ENCODE data around the gene MRPL49. TPM values are rescaled to one million over a fixed set of nuclear protein-coding genes. Genes with fewer than 3 reads are reported as not detected.

Gene MRPL49
- total RNA-seq, 1 experiment from 2014 or later: 55.9 TPM

- ChIA-PET CTCF (no interaction called here), POLR2A (no interaction called here)
- no peak overlapping the region for H3K27ac Mint-ChIP-seq
- TF ChIP-seq ZNF416 (CRISPR knock-in tag; IDR thresholded peaks at IDR 0.05) (no peak), ZMAT4 (CRISPR knock-in tag; IDR thresholded peaks at IDR 0.05) (no peak), ZNF512 (CRISPR knock-in tag; IDR thresholded peaks at IDR 0.05; ENCODE audit: borderline replicate concordance) (no peak), AFF4 (CRISPR knock-in tag; IDR thresholded peaks at IDR 0.05; ENCODE audit: borderline replicate concordance) (no peak), CBFB (CRISPR knock-in tag; IDR thresholded peaks at IDR 0.05; ENCODE audit: low read depth) (no peak), ZNF121 (CRISPR knock-in tag; IDR thresholded peaks at IDR 0.05) (no peak), ARID4B (CRISPR knock-in tag; IDR thresholded peaks at IDR 0.05; ENCODE audit: borderline replicate concordance) (no peak), E2F5 (CRISPR knock-in tag; IDR thresholded peaks at IDR 0.05) (no peak), FOXK1 (CRISPR knock-in tag; IDR thresholded peaks at IDR 0.05) (no peak), ERG (CRISPR knock-in tag; IDR thresholded peaks at IDR 0.05) (no peak), ATF1 (CRISPR knock-in tag; IDR thresholded peaks at IDR 0.05) (no peak), ZBTB43 (CRISPR knock-in tag; IDR thresholded peaks at IDR 0.05) (no peak)
- no peaks in the 10 kb centered on the region for H3K9me3 Mint-ChIP-seq
- no peaks in the 10 kb centered on the region for H3K4me1 Mint-ChIP-seq
- H3K27me3 Mint-ChIP-seq (ENCODE audit: low read depth): peaks cover 7% of the 10 kb centered on the region
- H3K4me3 Mint-ChIP-seq: no peak overlapping the region
- H3K36me3 Mint-ChIP-seq: no peaks in the 10 kb centered on the region
- DNase-seq (ENCODE audit: low spot score) (no peak), ATAC-seq (no peak)
Measured at GRCh38 chr11:65159012-65159411, 36.9 kb downstream of the MRPL49 start.

Data from WTC11 (cell line).